Neutrophil (primary cell): ENCODE data around the gene URM1.
A peak's percentile ranks its signal among the peaks of the same experiment; 100 is the strongest.

ENCODE experiments used
- H3K27ac ChIP-seq: fragments of 200-600 bp; sonication (generic); 2 replicates; pipeline ENCODE4 v1.5.1; 2016; ENCODE audit warnings: mild to moderate bottlenecking, moderate library complexity
- H3K27me3 ChIP-seq: fragments of 200-600 bp; sonication (generic); 2 replicates; pipeline ENCODE4 v1.6.0; 2016; ENCODE audit warnings: mild to moderate bottlenecking
- H3K36me3 ChIP-seq: fragments of 200-600 bp; sonication (generic); 2 replicates; pipeline ENCODE4 v1.5.1; 2017
- H3K4me1 ChIP-seq, 2 experiments: fragments of 200-600 bp in 1 of 2; sonication (generic) in 1 of 2; 1 replicate in 1 of 2; 2 replicates in 1 of 2; pipeline versions ENCODE4 v1.5.1 to v1.6.1; 2013 to 2016; ENCODE audit warnings: low read depth in 1 of 2, low read length in 1 of 2, mild to moderate bottlenecking in 1 of 2, moderate library complexity in 1 of 2; ENCODE audit not compliant: control insufficient read depth in 1 of 2, insufficient read depth in 1 of 2
- H3K4me3 ChIP-seq, 2 experiments: fragments of 200-600 bp in 1 of 2; sonication (generic) in 1 of 2; 1 replicate in 1 of 2; 2 replicates in 1 of 2; pipeline ENCODE4 v1.5.1; 2013 to 2016; ENCODE audit warnings: low read depth in 1 of 2, low read length in 1 of 2, mild to moderate bottlenecking in 1 of 2, moderate library complexity in 1 of 2
- H3K9me3 ChIP-seq: fragments of 200-600 bp; sonication (generic); 2 replicates; pipeline ENCODE4 v1.5.1; 2016
- TF ChIP-seq, protein P1 (sequence below): fragments of 200-600 bp; sonication (generic); IDR thresholded peaks from 2 replicates; pipeline ENCODE4 v1.5.1; 2016; ENCODE audit warnings: antibody characterized with exemption

Gene URM1

GRCh38 chr9:128435611-128436010 is 64.4 kb downstream of the URM1 start:
- TF ChIP-seq, protein P1, sequence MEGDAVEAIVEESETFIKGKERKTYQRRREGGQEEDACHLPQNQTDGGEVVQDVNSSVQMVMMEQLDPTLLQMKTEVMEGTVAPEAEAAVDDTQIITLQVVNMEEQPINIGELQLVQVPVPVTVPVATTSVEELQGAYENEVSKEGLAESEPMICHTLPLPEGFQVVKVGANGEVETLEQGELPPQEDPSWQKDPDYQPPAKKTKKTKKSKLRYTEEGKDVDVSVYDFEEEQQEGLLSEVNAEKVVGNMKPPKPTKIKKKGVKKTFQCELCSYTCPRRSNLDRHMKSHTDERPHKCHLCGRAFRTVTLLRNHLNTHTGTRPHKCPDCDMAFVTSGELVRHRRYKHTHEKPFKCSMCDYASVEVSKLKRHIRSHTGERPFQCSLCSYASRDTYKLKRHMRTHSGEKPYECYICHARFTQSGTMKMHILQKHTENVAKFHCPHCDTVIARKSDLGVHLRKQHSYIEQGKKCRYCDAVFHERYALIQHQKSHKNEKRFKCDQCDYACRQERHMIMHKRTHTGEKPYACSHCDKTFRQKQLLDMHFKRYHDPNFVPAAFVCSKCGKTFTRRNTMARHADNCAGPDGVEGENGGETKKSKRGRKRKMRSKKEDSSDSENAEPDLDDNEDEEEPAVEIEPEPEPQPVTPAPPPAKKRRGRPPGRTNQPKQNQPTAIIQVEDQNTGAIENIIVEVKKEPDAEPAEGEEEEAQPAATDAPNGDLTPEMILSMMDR = no peak
- Histone ChIP-seq H3K9me3 (no peaks in the 10 kb centered on the region), H3K4me3 (no peak overlapping the region), H3K36me3 (no peaks in the 10 kb centered on the region), H3K27ac (no peak overlapping the region), H3K27me3 (no peaks in the 10 kb centered on the region), H3K4me1 (peaks cover 0 to 6% of the 10 kb centered on the region in 2 experiments)

DNA sequence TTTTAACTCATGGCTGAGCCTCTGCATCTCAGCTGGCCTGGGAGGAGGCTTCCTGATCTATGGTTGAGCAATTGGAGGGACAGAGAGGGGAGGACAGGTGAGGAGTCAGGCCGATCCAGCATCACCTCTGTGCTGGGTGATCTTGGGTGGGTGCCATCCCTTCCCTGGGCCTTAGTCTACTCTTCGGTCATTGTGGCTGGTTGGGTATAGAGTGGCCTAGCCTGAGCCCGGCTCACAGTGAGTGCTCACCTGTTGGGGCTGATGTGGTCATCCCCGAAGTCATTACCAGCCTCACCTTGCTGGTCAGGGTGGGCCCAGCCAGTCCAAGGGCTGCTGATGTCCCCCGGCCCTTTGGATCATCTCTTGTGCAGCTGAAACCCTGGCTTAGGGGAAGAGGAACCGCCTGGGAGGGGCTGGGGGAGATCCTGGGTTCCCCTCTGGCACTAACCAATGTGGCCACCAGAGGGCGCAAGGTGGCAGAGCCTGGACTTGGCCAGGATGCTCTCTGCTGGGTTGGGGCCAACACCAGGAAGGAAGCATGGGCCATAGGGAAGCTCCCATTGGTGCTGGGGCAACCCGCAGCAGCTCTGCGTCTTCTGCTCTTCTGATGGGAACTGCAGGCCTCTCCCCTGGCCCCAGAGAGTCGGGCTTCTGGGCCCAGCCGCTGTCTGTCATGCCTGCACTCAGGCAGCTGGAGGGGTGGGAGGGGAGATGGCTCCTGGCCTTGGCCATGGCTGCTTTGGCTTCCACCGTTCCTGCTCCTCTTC is 67.4 kb downstream of the URM1 start:
- Histone ChIP-seq H3K27me3 (no peaks in the 10 kb centered on the region), H3K4me1 (peaks cover 0 to 6% of the 10 kb centered on the region in 2 experiments), H3K36me3 (no peaks in the 10 kb centered on the region), H3K4me3 (no peak overlapping the region), H3K9me3 (no peaks in the 10 kb centered on the region), H3K27ac (no peak overlapping the region)
- TF ChIP-seq, protein P1 = peak; percentile 94

DNA sequence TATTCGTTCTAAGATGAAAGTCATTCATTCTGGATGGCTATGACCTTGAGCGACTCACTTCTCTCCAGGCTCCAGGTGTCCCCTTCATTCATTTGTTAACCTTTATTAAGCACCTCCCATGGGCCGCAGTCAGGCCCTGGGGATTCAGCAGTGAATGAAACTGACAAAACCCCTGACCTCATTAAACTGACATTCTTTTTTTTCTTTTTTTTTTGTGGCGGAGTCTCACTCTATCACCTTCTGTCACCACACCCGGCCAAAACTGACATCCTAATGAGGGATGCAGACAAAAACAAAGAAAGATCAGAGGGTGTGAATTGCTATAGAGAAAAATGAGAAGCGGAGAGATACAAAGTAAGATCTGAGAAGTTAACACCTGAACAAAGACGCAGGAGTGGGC is 68.1 kb downstream of the URM1 start:
- no peaks in the 10 kb centered on the region for H3K36me3 ChIP-seq
- peaks cover 0 to 6% of the 10 kb centered on the region in 2 experiments for H3K4me1 ChIP-seq
- no peaks in the 10 kb centered on the region for H3K9me3 ChIP-seq
- H3K27me3 ChIP-seq = no peaks in the 10 kb centered on the region
- H3K27ac ChIP-seq = no peak overlapping the region
- TF ChIP-seq, protein P1 = no peak
- H3K4me3 ChIP-seq = no peak overlapping the region
